ENCODE data around the gene LEAP2. TPM values are rescaled to one million over a fixed set of nuclear protein-coding genes. Genes with fewer than 3 reads are reported as not detected.

Gene LEAP2
- total RNA-seq, 1 donor from 2014 or later: 0.27 TPM

- Histone ChIP-seq H3K9me3 (ENCODE audit: insufficient read depth, low read depth, low read length) (no peaks in the 10 kb centered on the region), H2AFZ (ENCODE audit: low read depth, low read length) (no peak overlapping the region), H4K20me1 (ENCODE audit: insufficient read depth, low read length) (peaks cover 71% of the 10 kb centered on the region), H3K4me3 (ENCODE audit: insufficient read depth, low read depth, low read length) (no peak overlapping the region), H3K79me2 (ENCODE audit: insufficient read depth, low read length) (peaks cover 92% of the 10 kb centered on the region), H3K4me1 (ENCODE audit: insufficient read depth, low read length) (no peaks in the 10 kb centered on the region), H3K27ac (ENCODE audit: low read depth, low read length) (no peak overlapping the region), H3K36me3 (ENCODE audit: insufficient read depth, low read length) (peaks cover 29% of the 10 kb centered on the region), H3K4me2 (ENCODE audit: low read length) (no peak overlapping the region), H3K27me3 (ENCODE audit: insufficient read depth, low read length) (no peaks in the 10 kb centered on the region), H3K9ac (ENCODE audit: low read length) (no peak overlapping the region)
- H3K27me3 Mint-ChIP-seq (ENCODE audit: low read depth, unreplicated experiment): no peaks in the 10 kb centered on the region
- H3K27ac Mint-ChIP-seq (ENCODE audit: unreplicated experiment): peak overlapping the region; percentile 47
- H3K4me1 Mint-ChIP-seq (ENCODE audit: low read depth, unreplicated experiment): peaks cover 3% of the 10 kb centered on the region
- H3K36me3 Mint-ChIP-seq (ENCODE audit: low read depth, unreplicated experiment): peaks cover 16% of the 10 kb centered on the region
- TF ChIP-seq CTCF (IDR thresholded peaks at IDR 0.05; ENCODE audit: insufficient read depth, low read depth, low read length): no peak
- no peak for TF ChIP-seq EZH2 (IDR thresholded peaks at IDR 0.05; ENCODE audit: insufficient read depth, low read length)
- FAIRE-seq (no peak), DNase-seq (ENCODE audit: low read depth) (no peak)
- no peak overlapping the region for H3K4me3 Mint-ChIP-seq (ENCODE audit: unreplicated experiment)
- no peaks in the 10 kb centered on the region for H3K9me3 Mint-ChIP-seq (ENCODE audit: unreplicated experiment)
Observed at GRCh38 chr5:132915681-132916080, 42.2 kb downstream of the LEAP2 start.

GRCh38 chr5:132916086-132916485 is 42.6 kb downstream of the LEAP2 start:
- H3K4me1 ChIP-seq (ENCODE audit: insufficient read depth, low read length): no peaks in the 10 kb centered on the region
- H3K9me3 ChIP-seq (ENCODE audit: insufficient read depth, low read depth, low read length): no peaks in the 10 kb centered on the region
- H3K36me3 Mint-ChIP-seq (ENCODE audit: low read depth, unreplicated experiment): peaks cover 13% of the 10 kb centered on the region
- no peak overlapping the region for H3K27ac ChIP-seq (ENCODE audit: low read depth, low read length)
- no peak for DNase-seq (ENCODE audit: low read depth)
- H3K36me3 ChIP-seq (ENCODE audit: insufficient read depth, low read length): peaks cover 26% of the 10 kb centered on the region
- no peak for FAIRE-seq
- no peaks in the 10 kb centered on the region for H3K27me3 ChIP-seq (ENCODE audit: insufficient read depth, low read length)
- peaks cover 70% of the 10 kb centered on the region for H4K20me1 ChIP-seq (ENCODE audit: insufficient read depth, low read length)
- no peaks in the 10 kb centered on the region for H3K9me3 Mint-ChIP-seq (ENCODE audit: unreplicated experiment)
- TF ChIP-seq EZH2 (IDR thresholded peaks at IDR 0.05; ENCODE audit: insufficient read depth, low read length): no peak
- TF ChIP-seq CTCF (IDR thresholded peaks at IDR 0.05; ENCODE audit: insufficient read depth, low read depth, low read length): no peak
- no peak overlapping the region for H3K4me3 ChIP-seq (ENCODE audit: insufficient read depth, low read depth, low read length)
- no peak overlapping the region for H2AFZ ChIP-seq (ENCODE audit: low read depth, low read length)
- H3K9ac ChIP-seq (ENCODE audit: low read length): no peak overlapping the region
- H3K4me2 ChIP-seq (ENCODE audit: low read length): no peak overlapping the region
- no peaks in the 10 kb centered on the region for H3K27me3 Mint-ChIP-seq (ENCODE audit: low read depth, unreplicated experiment)
- peaks cover 3% of the 10 kb centered on the region for H3K4me1 Mint-ChIP-seq (ENCODE audit: low read depth, unreplicated experiment)
- H3K4me3 Mint-ChIP-seq (ENCODE audit: unreplicated experiment): no peak overlapping the region
- peaks cover 91% of the 10 kb centered on the region for H3K79me2 ChIP-seq (ENCODE audit: insufficient read depth, low read length)
- H3K27ac Mint-ChIP-seq (ENCODE audit: unreplicated experiment): peak overlapping the region; percentile 13

Other genes with a start within 250 kb of the LEAP2 start
- gene IL13, start 215.5 kb upstream of the LEAP2 start, total RNA-seq: not detected in 2 replicates
- gene IL4, start 199.7 kb upstream of the LEAP2 start, total RNA-seq: not detected in 2 replicates
- gene KIF3A, start 136.1 kb upstream of the LEAP2 start, total RNA-seq: 25.4 and 25.6 TPM in 2 replicates
- gene CCNI2, start 126.2 kb upstream of the LEAP2 start, total RNA-seq: 0.16 and 0.24 TPM in 2 replicates
- gene SEPTIN8, start 96.4 kb upstream of the LEAP2 start, total RNA-seq: 97.5 and 106 TPM in 2 replicates
- 0.10 and 0.20 TPM in 2 replicates for gene SOWAHA, start 60.4 kb upstream of the LEAP2 start, total RNA-seq
- gene SHROOM1, start 43.0 kb upstream of the LEAP2 start, total RNA-seq: 5.0 TPM in 2 replicates
- 0.34 and 0.46 TPM in 2 replicates for gene GDF9, start 7.2 kb upstream of the LEAP2 start, total RNA-seq
- gene UQCRQ, start 7.0 kb upstream of the LEAP2 start, total RNA-seq: 382 and 409 TPM in 2 replicates
- 154 and 163 TPM in 2 replicates for gene AFF4, start 90.0 kb downstream of the LEAP2 start, total RNA-seq
- 27.9 and 29.1 TPM in 2 replicates for gene ZCCHC10, start 152.9 kb downstream of the LEAP2 start, total RNA-seq
- gene HSPA4, start 178.3 kb downstream of the LEAP2 start, total RNA-seq: 198 and 210 TPM in 2 replicates